GM18861 (cell line): ENCODE measurements around the gene FAM78A.

ENCODE experiments used
- ATAC-seq: cut with Tn5 transposase; IDR thresholded peaks from one replicate; pipeline ENCODE4 v1.9.1; 2021; ENCODE audit not compliant: unreplicated experiment

FAM78A gene

GRCh38 chr9:131303381-131304321 lies 27.3 kb upstream of the FAM78A start:
- no peak for ATAC-seq

GRCh38 chr9:131302244-131303075 lies 26.1 kb upstream of the FAM78A start:
- no peak for ATAC-seq

DNA sequence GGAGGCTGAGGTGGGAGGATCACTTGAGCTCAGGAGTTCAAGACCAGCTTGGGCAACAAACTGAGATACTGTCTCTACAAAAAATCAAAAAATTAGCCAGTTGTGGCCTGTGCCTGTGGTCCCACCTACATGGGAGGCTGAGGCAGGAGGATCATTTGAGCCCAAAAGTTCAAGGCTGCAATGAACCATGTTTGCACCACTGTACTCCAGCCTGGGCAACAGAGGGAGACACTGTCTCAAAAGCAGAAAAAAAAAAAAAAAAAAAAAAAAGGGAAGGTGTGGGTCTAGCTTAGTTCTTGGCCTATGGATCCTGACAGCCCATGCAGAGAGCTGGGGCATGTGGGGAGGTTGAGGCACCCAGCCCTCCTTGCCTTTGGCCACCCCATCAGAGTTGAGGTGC lies 24.1 kb upstream of the FAM78A start:
- no peak for ATAC-seq

DNA sequence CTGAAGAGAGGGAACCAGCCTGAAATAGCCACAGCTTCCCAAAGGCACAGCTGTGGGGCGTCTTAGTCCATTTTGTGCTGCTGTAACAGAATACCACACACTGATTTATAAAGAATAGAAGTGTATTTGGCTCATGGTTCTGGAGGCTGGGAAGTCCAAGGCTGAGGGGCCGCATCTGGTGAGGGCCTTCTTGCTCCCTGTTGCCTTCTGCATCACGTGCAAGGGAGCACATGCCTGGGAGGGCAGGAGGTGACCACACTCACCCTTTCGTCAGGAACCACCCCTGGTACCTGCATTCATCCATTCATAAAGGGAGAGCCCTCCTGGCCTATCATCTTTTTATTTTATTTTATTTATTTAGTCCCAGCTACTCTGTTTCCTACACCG lies 23.6 kb upstream of the FAM78A start:
- ATAC-seq: no peak

GRCh38 chr9:131299346-131299960 lies 23.1 kb upstream of the FAM78A start:
- ATAC-seq: no peak

DNA sequence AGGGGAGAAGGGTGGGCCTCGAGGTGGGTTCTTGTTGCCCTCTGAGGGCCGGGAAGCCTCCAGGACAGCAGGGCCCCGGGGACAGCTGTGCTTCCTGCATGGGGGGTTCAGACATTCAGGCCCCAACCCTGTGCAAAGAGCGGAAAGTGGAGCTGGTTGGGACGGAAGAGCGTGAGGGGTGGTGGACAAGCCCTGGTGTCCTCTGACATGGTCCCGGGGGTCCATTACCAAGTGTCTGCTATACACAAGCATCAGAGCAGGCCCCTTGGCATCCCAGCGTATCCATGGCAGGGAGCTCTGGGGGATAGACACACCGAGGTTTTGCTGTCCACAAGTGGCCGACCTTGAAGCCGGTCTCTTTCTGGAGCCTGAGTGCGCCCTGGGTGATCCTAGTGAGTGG lies 22.5 kb upstream of the FAM78A start:
- ATAC-seq: no peak

GRCh38 chr9:131298341-131298740 lies 22.0 kb upstream of the FAM78A start:
- ATAC-seq: no peak

- no peak for ATAC-seq
These were observed 21.6 kb upstream of the FAM78A start for GRCh38 chr9:131297903-131298302.

DNA sequence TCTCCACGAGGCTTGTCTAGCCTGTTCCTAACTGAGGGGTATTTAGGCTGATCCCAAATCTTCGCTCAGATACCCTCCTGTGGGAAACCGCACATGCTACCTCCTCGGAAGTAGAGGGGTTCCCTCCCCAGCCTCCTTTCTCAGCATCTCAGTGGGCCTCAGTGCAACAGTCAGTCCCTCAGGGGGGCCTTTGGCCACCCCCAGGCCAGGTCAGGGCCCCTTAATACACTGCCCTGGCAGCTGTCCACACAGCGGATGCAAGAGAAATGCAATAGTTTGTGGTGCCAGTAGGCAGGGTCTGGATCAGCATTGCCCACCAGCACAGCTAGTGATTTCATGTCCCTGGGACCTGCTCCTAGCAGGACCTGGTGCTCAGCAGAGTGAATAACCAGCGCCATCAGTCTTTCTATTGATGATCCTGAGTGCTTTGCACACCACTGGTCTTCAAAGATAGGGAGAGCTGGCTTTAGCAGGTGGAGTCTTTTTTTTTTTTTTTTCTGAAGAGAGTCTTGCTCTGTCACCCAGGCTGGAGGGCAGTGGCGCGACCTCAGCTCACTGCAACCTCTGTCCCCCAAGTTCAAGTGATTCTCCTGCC lies 20.7 kb upstream of the FAM78A start:
- no peak for ATAC-seq

GRCh38 chr9:131296460-131296859 lies 20.1 kb upstream of the FAM78A start:
- no peak for ATAC-seq

DNA sequence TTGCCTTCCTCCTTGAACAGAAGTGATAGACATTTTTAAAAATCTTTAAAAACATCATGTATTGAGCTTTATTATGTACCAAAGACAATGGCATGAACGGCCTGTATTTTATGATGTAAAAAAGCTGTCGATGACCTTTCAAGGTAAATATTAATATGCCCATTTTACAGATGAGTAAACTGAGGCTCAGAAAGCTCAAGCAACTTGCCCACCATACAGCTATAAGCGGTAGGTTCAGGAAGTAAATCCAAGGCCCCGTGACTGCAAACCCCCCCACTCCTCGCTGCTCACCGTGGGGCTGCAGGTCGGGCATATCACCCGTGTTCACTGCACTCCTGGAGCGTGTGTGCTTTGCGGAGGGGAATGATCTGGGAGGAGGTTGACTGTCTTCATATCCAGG lies 16.6 kb upstream of the FAM78A start:
- ATAC-seq: no peak

DNA sequence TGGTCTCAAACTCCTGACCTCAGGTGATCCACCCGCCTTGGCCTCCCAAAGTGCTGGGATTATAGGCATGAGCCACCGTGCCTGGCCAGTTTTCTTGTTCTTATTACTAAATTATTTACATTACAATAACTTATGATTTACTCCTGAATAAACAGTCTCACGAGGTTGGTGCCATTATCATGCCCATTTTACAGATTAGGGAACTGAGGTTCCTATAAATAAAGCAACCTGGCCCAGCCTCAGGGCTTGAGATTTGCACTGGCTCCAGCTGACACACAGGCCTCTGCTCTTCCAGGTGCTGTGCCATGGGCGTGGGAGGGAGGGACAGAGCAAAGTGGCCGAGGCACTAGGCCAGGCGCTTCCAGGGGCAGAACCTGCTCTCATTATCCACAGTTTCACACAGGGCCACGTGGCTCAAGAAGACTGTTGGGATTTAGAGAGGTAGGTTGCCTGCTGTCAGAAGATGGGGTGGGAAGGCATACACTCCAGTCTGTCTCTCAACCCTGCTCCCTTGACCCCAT lies 15.5 kb upstream of the FAM78A start:
- no peak for ATAC-seq

DNA sequence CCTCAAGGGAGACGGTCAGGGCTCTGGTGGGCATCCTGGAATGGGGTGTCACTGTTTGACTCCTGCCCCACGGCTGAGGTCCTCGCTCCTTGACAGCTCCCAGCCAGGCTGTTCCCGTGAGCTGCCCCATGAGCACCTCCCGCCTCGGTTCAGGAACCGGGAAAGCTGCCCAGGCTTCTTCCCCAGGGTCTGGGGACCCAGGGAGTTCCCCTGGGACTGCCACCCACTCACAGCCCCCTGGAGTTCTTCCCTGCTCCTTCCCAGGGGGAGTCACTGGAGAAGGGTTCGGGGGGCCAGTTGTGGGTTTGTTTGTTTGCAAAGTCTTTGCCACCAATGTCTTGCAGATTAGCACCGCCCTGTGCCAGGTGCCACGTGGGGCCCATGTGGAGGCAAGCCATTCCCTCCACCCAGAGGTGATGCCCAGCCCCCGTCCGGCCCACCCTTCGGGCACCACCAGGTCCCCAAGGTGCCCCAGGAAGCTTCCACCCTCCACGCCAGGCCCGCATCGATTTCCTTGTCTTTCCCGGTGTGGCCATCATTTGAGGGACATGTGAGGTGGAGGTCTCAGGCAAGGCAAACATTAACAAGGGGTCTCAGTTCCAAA lies 14.6 kb upstream of the FAM78A start:
- ATAC-seq: no peak

GRCh38 chr9:131290036-131290766 lies 13.9 kb upstream of the FAM78A start:
- no peak for ATAC-seq

DNA sequence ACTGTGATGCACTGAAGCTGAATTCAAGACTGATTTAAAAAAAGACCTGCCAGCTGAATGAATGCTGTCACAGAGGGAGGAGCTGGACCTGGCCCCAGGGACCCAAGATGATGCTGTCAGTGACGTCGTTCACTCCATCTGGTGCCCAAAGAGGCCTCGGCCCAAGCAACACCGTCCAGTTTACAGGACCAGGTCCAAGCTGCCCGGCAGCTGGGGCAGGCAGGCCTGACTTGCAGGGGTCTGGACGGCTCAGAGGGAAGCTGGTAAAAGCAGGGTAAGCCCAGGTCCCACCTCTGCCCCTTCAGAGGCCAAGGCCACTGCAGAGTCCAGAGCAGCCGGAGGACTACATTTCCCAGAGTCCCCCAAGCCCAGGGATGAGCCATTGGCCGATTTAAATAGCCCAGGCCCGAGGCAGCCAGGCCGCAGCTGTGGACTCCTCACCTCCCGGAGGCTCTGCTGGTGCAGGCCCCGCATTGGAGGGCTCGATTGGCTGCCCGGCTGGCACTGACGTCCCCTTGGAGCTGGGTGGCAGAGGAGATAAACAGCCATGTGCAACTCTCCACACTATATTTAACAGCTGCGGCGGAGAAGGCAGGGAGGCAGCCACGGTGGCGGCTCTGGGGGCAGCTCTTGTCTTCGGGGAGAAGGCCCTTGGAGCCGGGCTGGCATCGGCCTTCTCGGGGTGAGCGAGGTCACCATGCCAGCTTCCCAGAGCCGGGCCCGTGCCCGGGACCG lies 13.2 kb upstream of the FAM78A start, which contains the start of gene PLPP7:
Gene PLPP7, plus strand, starts transcription at position 423 of the 735 bp plus-strand sequence. Its CDS starts 275 bp downstream, at position 698.
- ATAC-seq: no peak

GRCh38 chr9:131288217-131288616 lies 11.9 kb upstream of the FAM78A start:
- ATAC-seq: no peak

- no peak for ATAC-seq
These were observed 11.0 kb upstream of the FAM78A start for GRCh38 chr9:131287359-131287758.

DNA sequence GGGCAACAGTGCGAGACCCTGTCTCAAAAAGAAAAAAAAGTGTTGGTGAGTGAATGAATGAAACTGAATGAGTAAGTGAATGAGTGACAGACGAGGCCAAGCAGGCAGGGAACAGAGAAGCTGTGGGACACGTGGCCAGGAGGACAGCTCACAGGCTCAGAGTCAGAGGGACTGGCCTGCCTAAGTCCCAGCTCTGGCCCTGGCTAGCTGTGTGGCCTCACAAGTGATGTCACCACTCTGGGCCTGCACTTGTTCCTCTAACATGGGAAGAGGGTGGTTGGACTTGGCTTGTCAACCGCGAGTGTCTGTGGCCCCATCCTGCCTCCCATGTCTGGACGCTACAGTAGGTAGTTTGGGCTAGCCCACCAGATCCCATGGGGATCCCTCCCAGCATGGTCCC lies 8.5 kb upstream of the FAM78A start:
- ATAC-seq: no peak
